ENCODE data around the gene LIFR. TPM values are rescaled to one million over a fixed set of nuclear protein-coding genes. Genes with fewer than 3 reads are reported as not detected.

The LIFR gene
- total and polyA plus RNA-seq, 2 donors (not counting 3 experiments of a cell fraction or from before 2014, with no cell fraction given) = 4.1 to 36.4 TPM

- peak; percentile 96 for FAIRE-seq
- Histone ChIP-seq H3K9ac (replicated peaks; ENCODE audit: extremely low read depth, insufficient read depth, low read length) (no peak overlapping the region), H3K9me1 (replicated peaks; ENCODE audit: control insufficient read depth, extremely low read depth, insufficient read depth, low read length) (no peaks in the 10 kb centered on the region), H3K36me3 (ENCODE audit: control insufficient read depth in 2 of 2, extremely low read depth in 1 of 2, insufficient read depth in 2 of 2, low read length in 2 of 2) (no peaks in the 10 kb centered on the region), H2AFZ (ENCODE audit: low read depth, low read length) (peak overlapping the region; percentile 20), H3K27me3 (ENCODE audit: control insufficient read depth in 2 of 2, insufficient read depth in 2 of 2, low read length in 2 of 2) (no peaks in the 10 kb centered on the region), H3K9me3 (replicated peaks; ENCODE audit: control insufficient read depth, insufficient read depth, low read length) (no peaks in the 10 kb centered on the region), H3K79me2 (ENCODE audit: control insufficient read depth, insufficient read depth, low read length) (no peaks in the 10 kb centered on the region), H3K4me2 (ENCODE audit: insufficient read depth, low read length) (peak overlapping the region; percentile 14), H4K20me1 (replicated peaks; ENCODE audit: control insufficient read depth, extremely low read depth, insufficient read depth, low read length) (no peaks in the 10 kb centered on the region), H3K27ac (ENCODE audit: insufficient read depth, low read depth, low read length) (peak overlapping the region; percentile 58), H3K4me1 (ENCODE audit: control insufficient read depth, extremely low read depth, insufficient read depth, low read length) (peaks cover 19% of the 10 kb centered on the region), H3K4me3 (replicated peaks in 1 of 3; ENCODE audit: insufficient read depth in 1 of 3, low read depth in 1 of 3, low read length in 3 of 3) (no peak overlapping the region)
- no TSS peak for BruUV-seq (replicated peaks)
- DNase-seq (ENCODE audit: low read depth, low spot score) = peak; percentile 90
- dilution Hi-C loops (cut with MboI; ENCODE audit: extremely low pct_ligation_motif_present, low sequenced_read_pairs) (loop anchor here (25.0 kb wide), 1 partner anchor 379 kb away; no protein-coding TSS in a partner anchor), intact Hi-C loops (cut with micrococcal nuclease) (loop anchor here (1.0 kb wide), 1 partner anchor 13 kb away; no protein-coding TSS in a partner anchor)
- CTCF ChIA-PET = interaction anchor here (0.9 to 2.7 kb wide), 12 partner anchors 8 to 376 kb away, joined by 3 to 35 read pairs (median 6); no protein-coding TSS in a partner anchor
- TF ChIP-seq CTCF (IDR thresholded peaks at IDR 0.05; ENCODE audit: extremely low read depth in 1 of 2, insufficient read depth in 1 of 2, low read depth in 1 of 2, low read length in 2 of 2) = peak in 1 of 2 donors; percentile 11
- no peak for TF ChIP-seq POLR2A (IDR thresholded peaks at IDR 0.05; ENCODE audit: low read depth, low read length)
- TF ChIP-seq MAX (IDR thresholded peaks at IDR 0.05; ENCODE audit: insufficient read depth, insufficient read length) = no peak
- TF ChIP-seq POLR2AphosphoS5 (IDR thresholded peaks at IDR 0.05; ENCODE audit: insufficient read depth, low read depth, low read length) = peak; percentile 50
- TF ChIP-seq FOS (IDR thresholded peaks at IDR 0.05; ENCODE audit: borderline replicate concordance, insufficient read depth, low read length) = no peak
- peak; percentile 45 for TF ChIP-seq JUN (IDR thresholded peaks at IDR 0.05; ENCODE audit: borderline replicate concordance, insufficient read depth, insufficient read length, low read depth)
- TF ChIP-seq EZH2 (IDR thresholded peaks at IDR 0.05; ENCODE audit: borderline replicate concordance, low read depth, low read length, severe bottlenecking) = no peak
- TF ChIP-seq MYC (IDR thresholded peaks at IDR 0.05; ENCODE audit: low read depth, low read length) = no peak
- TF ChIP-seq GATA2 (IDR thresholded peaks at IDR 0.05; ENCODE audit: insufficient read depth, insufficient read length, low read depth, low read length) = no peak
- POLR2A ChIA-PET = interaction anchor here (1.0 kb wide), 1 partner anchor 34 kb away, joined by 3 read pairs; no protein-coding TSS in a partner anchor
Observed at GRCh38 chr5:38433160-38433861, 123.1 kb downstream of the LIFR start.
